NOMO-1 (cell line): ENCODE results near the gene COL4A6.

Experiments used
- DNase-seq, 2 experiments: peaks; one replicate each; lab custom pipeline; 2025; ENCODE audit not compliant: unreplicated experiment in 2 of 2; lab: John Stamatoyannopoulos, UW

The COL4A6 gene

GRCh38 chrX:108285356-108285755 lies 152.9 kb downstream of the COL4A6 start:
- DNase-seq: no peak

GRCh38 chrX:108275732-108276131 lies 162.5 kb downstream of the COL4A6 start:
- no peak for DNase-seq

- DNase-seq: no peak
These were observed 166.8 kb downstream of the COL4A6 start for GRCh38 chrX:108271397-108271787.

GRCh38 chrX:108270739-108271396 lies 167.4 kb downstream of the COL4A6 start:
- DNase-seq: no peak

GRCh38 chrX:108270280-108270679 lies 167.9 kb downstream of the COL4A6 start:
- no peak for DNase-seq

GRCh38 chrX:108268434-108269080 lies 169.7 kb downstream of the COL4A6 start:
- DNase-seq: no peak

- DNase-seq: no peak
These were observed 170.7 kb downstream of the COL4A6 start for GRCh38 chrX:108267557-108267956.

- DNase-seq: no peak
These were observed 173.8 kb downstream of the COL4A6 start for GRCh38 chrX:108264376-108264775.

- no peak for DNase-seq
These were observed 176.5 kb downstream of the COL4A6 start for GRCh38 chrX:108261549-108262203.

- DNase-seq: no peak
These were observed 180.7 kb downstream of the COL4A6 start for GRCh38 chrX:108257556-108257955.

GRCh38 chrX:108254636-108255035 lies 183.6 kb downstream of the COL4A6 start:
- no peak for DNase-seq

GRCh38 chrX:108250654-108251579 lies 187.3 kb downstream of the COL4A6 start:
- DNase-seq: no peak

GRCh38 chrX:108246304-108246954 lies 191.8 kb downstream of the COL4A6 start:
- DNase-seq: no peak

- DNase-seq: no peak
These were observed 192.8 kb downstream of the COL4A6 start for GRCh38 chrX:108245462-108245861.

GRCh38 chrX:108235986-108236385 lies 202.2 kb downstream of the COL4A6 start:
- no peak for DNase-seq

GRCh38 chrX:108230574-108230973 lies 207.6 kb downstream of the COL4A6 start:
- DNase-seq: no peak

- no peak for DNase-seq
These were observed 213.2 kb downstream of the COL4A6 start for GRCh38 chrX:108224727-108225621.

- no peak for DNase-seq
These were observed 214.0 kb downstream of the COL4A6 start for GRCh38 chrX:108224218-108224617.

- no peak for DNase-seq
These were observed 214.6 kb downstream of the COL4A6 start for GRCh38 chrX:108223585-108223984.
